GM18868 (cell line): Measurements from ENCODE around the gene GDI1.

ENCODE experiments used
- ATAC-seq: cut with Tn5 transposase; IDR thresholded peaks from one replicate; pipeline ENCODE4 v1.9.1; 2021; ENCODE audit warnings: mild to moderate bottlenecking, moderate library complexity; ENCODE audit not compliant: unreplicated experiment

GDI1 gene

GRCh38 chrX:154459832-154460231, 22.9 kb downstream of the GDI1 start:
- ATAC-seq = no peak

GRCh38 chrX:154460326-154460725, 23.4 kb downstream of the GDI1 start:
- no peak for ATAC-seq

DNA sequence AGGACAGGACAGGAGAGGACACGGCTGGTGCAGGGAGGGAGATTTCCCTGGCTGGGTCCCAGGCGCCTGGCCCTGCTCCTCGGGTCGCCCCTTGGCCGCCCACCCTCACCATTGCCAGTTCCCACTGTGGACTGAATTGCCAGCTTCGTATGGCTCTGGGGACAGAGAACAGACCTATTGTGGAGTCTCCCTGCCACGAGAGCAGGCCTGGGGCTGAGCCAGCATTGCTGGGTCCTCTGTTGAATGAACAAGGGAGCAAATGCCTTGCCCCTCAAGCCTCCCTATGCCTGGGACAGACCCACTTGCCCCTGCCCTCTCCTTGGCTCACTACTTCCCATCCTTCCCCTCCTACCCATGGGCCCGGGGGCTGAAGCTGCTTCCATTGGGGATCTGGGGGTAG, 25.4 kb downstream of the GDI1 start:
- no peak for ATAC-seq

DNA sequence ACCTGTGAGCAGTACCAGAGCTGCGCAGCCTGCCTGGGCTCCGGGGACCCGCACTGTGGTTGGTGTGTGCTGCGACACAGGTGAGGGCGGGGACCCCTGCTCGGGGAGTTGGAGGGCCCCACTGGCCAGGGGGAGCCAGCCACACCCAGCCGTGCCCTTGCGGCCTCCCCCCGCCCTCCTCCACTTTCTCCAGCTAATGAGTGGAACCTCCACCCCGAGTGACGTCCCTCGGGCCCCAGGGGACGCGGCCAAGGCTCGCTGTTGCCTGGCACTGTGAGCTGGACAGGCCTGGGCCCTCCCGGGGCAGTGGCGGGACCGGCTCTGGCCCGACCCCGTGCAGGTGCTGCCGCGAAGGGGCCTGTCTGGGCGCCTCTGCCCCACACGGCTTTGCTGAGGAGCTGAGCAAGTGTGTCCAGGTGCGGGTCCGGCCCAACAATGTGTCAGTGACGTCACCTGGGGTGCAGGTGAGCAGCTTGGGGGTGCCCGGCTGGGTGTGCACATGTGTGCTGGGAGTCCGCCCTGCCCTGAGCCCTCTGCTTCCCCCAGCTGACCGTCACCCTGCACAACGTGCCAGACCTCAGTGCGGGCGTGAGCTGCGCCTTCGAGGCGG, 26.8 kb downstream of the GDI1 start:
- no peak for ATAC-seq

- no peak for ATAC-seq
Observed at GRCh38 chrX:154464806-154465365, 27.9 kb downstream of the GDI1 start.

DNA sequence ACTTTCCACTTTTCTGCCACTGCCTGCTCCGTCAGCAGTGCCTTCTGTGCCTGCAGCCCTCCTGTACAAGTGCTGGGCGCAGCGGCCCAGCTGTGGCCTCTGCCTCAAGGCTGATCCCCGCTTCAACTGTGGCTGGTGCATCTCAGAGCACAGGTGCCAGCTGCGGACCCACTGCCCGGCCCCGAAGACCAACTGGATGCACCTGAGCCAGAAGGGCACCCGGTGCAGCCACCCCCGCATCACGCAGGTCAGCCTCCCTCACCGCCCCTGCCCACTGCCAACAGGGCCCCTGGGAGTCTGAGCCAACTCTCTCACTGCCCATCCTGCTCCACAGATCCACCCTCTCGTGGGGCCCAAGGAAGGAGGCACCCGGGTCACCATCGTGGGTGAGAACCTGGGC, 28.6 kb downstream of the GDI1 start:
- no peak for ATAC-seq

DNA sequence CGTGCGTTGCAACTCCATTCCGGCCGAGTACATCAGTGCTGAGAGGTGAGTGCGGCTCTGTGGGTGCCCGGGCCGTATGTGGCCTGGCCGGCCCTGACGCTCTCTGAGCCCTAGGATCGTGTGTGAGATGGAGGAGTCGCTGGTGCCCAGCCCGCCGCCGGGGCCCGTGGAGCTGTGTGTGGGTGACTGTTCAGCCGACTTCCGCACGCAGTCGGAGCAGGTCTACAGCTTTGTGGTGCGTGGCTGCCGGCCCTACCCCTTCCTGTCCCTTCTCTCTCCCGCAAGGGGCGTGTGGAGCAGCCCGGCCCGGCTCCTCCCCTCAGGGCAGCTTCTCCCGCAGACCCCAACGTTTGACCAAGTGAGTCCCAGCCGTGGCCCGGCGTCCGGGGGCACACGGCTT, 29.1 kb downstream of the GDI1 start:
- no peak for ATAC-seq

- no peak for ATAC-seq
Observed at GRCh38 chrX:154466907-154467306, 30.0 kb downstream of the GDI1 start.

- ATAC-seq = no peak
Observed at GRCh38 chrX:154467556-154467955, 30.6 kb downstream of the GDI1 start.

GRCh38 chrX:154468217-154468616, 31.3 kb downstream of the GDI1 start:
- ATAC-seq = no peak

- no peak for ATAC-seq
Observed at GRCh38 chrX:154469114-154469513, 32.2 kb downstream of the GDI1 start.

- ATAC-seq = no peak
Observed at GRCh38 chrX:154469880-154470279, 32.9 kb downstream of the GDI1 start.

- no peak for ATAC-seq
Observed at GRCh38 chrX:154470434-154470833, 33.5 kb downstream of the GDI1 start.

- ATAC-seq = no peak
Observed at GRCh38 chrX:154470914-154471568, 34.1 kb downstream of the GDI1 start.

GRCh38 chrX:154471839-154472684, 35.1 kb downstream of the GDI1 start:
- no peak for ATAC-seq

GRCh38 chrX:154472685-154473632, 36.0 kb downstream of the GDI1 start:
- no peak for ATAC-seq

DNA sequence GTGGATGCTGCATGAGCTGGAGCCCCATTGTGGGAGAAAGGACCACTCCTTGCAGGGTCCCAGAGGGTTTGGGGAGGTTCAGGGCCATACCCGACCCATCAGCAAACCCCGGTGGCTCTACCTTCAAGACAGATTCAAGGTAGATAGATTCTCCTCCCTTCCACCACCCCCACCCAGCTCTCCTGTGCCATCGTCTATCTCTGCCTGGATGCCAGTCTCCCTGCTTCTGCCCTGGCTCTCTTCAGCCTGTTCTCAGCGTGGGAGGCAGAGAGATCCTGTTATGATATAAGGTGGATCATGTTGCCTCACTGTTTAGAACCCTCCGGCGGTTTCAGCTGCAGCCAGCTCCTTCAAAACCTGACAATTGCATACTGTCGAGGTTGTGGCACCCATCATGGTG, 36.7 kb downstream of the GDI1 start:
- no peak for ATAC-seq

- no peak for ATAC-seq
Observed at GRCh38 chrX:154476821-154477220, 39.9 kb downstream of the GDI1 start.

DNA sequence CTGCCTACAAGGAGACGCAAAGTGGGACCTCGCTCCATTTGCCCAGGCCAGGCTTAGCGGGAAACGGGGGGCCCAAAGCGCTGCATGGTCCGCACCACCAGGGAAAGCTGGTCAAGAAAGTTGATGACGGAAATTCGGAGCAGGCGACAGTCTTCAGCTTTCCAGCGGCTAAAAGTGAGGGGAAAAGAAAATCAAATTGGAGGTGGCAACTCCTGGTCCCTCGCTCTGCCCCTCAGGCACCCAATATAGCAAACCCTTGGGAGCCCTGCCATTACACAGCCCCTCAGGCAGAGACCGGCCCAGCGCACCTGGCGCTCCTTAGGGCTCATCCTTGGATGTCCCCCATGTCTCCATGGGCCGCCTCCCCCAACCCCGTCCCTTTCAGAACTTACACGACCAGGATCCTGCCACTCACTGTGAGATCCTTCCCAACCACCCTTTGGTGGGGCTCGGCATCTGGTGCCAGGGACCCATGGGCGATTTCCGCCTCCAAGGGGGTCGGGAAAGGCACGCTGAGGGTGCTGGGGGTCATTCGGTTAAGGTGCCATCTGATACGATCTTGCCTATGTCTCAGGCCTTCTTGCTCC, 41.0 kb downstream of the GDI1 start:
- no peak for ATAC-seq
